Subcutaneous adipose tissue (tissue), 4 donors: ENCODE data around the gene IFI27L2. TPM values are rescaled to one million over a fixed set of nuclear protein-coding genes. Genes with fewer than 3 reads are reported as not detected.

Experiments used
- CTCF ChIP-seq: fragments of 450-650 bp; IDR thresholded peaks from one replicate; pipeline ENCODE4 v1.5.1; 2016; ENCODE audit warnings: low read depth, mild to moderate bottlenecking, control low read depth, antibody characterized with exemption, moderate library complexity
- total RNA-seq, 4 donors: library from RNA; depleted of rRNA; stranded (reverse); fragments of >200 nt; gene quantifications; one replicate each; pipeline ENCODE4 v1.1.0, GENCODE V29; 2016

The IFI27L2 gene
- total RNA-seq, 4 donors from 2014 or later, result 20.7 to 102 (median 85.3) TPM

- no peak for TF ChIP-seq CTCF
Measured at GRCh38 chr14:94162466-94162865, 33.1 kb upstream of the IFI27L2 start.

- no peak for TF ChIP-seq CTCF
Measured at GRCh38 chr14:94161981-94162380, 32.6 kb upstream of the IFI27L2 start.

- no peak for TF ChIP-seq CTCF
Measured at GRCh38 chr14:94161058-94161457, 31.7 kb upstream of the IFI27L2 start.

- TF ChIP-seq CTCF, result no peak
Measured at GRCh38 chr14:94158239-94158883, 29.0 kb upstream of the IFI27L2 start.

GRCh38 chr14:94157197-94157596 is 27.8 kb upstream of the IFI27L2 start:
- no peak for TF ChIP-seq CTCF

- TF ChIP-seq CTCF, result no peak
Measured at GRCh38 chr14:94153750-94154342, 24.4 kb upstream of the IFI27L2 start.

- no peak for TF ChIP-seq CTCF
Measured at GRCh38 chr14:94152676-94153075, 23.3 kb upstream of the IFI27L2 start.
